IMR-90 (cell line): ENCODE measurements around the gene ABO. TPM values are rescaled to one million over a fixed set of nuclear protein-coding genes. Genes with fewer than 3 reads are reported as not detected.

Experiments used
- ATAC-seq: fragments of 200-7000 bp; cut with Tn5 transposase; 2 replicates; pipeline ENCODE4 v1.9.1; 2020; ENCODE audit warnings: low read depth, mild to moderate bottlenecking, moderate library complexity
- BruUV-seq: library from RNA; stranded (reverse); fragments of 400-500 nt; replicated peaks from 2 replicates; lab custom pipeline; 2021; lab: Mats Ljungman, UMichigan
- CTCF ChIA-PET: fragments of 300-600 bp; formaldehyde crosslinking; extraction: SDS; loops from one replicate; lab custom pipeline; 2021; ENCODE audit warnings: antibody characterized with exemption; lab: Yijun Ruan, JAX
- POLR2A ChIA-PET: fragments of 300-600 bp; sonication (Branson Sonifier 250); formaldehyde crosslinking; loops from one replicate; lab custom pipeline; 2022; ENCODE audit warnings: antibody characterized with exemption; ENCODE audit not compliant: unreplicated experiment; lab: Charles Lee
- DNase-seq: peaks from one replicate; pipeline ENCODE4 v3.0.0; 2013
- H2AFZ ChIP-seq: replicated peaks from 2 replicates; pipeline ENCODE3; 2013; ENCODE audit warnings: low read length, mild to moderate bottlenecking; ENCODE audit not compliant: poor library complexity
- H2AK5ac ChIP-seq: 2 replicates; pipeline ENCODE4 v1.6.1; 2013; ENCODE audit warnings: low read depth, low read length, inconsistent platforms
- H2AK9ac ChIP-seq: replicated peaks from 2 replicates; pipeline ENCODE3; 2013; ENCODE audit warnings: mild to moderate bottlenecking, low read depth, low read length, moderate library complexity; ENCODE audit not compliant: poor library complexity
- H2BK120ac ChIP-seq: 2 replicates; pipeline ENCODE4 v1.6.1; 2013; ENCODE audit warnings: low read depth, low read length, inconsistent platforms
- H2BK15ac ChIP-seq: 3 replicates; pipeline ENCODE4 v1.6.1; 2013; ENCODE audit warnings: low read depth, low read length, inconsistent platforms
- H2BK20ac ChIP-seq: 2 replicates; pipeline ENCODE4 v1.6.1; 2013; ENCODE audit warnings: low read depth, mild to moderate bottlenecking, inconsistent platforms, low read length, moderate library complexity
- H2BK5ac ChIP-seq: 2 replicates; pipeline ENCODE4 v1.6.1; 2013; ENCODE audit warnings: mild to moderate bottlenecking, low read depth, low read length, inconsistent platforms; ENCODE audit not compliant: poor library complexity, severe bottlenecking
- H3K14ac ChIP-seq: replicated peaks from 2 replicates; pipeline ENCODE4 v1.6.1; 2013; ENCODE audit warnings: low read depth, low read length, inconsistent platforms
- H3K18ac ChIP-seq: 2 replicates; pipeline ENCODE4 v1.6.1; 2013; ENCODE audit warnings: low read depth, low read length, control low read depth
- H3K23ac ChIP-seq: 2 replicates; pipeline ENCODE4 v1.6.1; 2013; ENCODE audit warnings: low read depth, low read length, inconsistent platforms
- H3K27ac ChIP-seq: 2 replicates; pipeline ENCODE4 v1.5.1; 2013; ENCODE audit warnings: mild to moderate bottlenecking, control low read depth, low read length; ENCODE audit not compliant: insufficient read depth
- H3K27me3 ChIP-seq: 2 replicates; pipeline ENCODE4 v1.6.1; 2013; ENCODE audit warnings: low read length; ENCODE audit not compliant: control insufficient read depth, insufficient read depth
- H3K36me3 ChIP-seq: 2 replicates; pipeline ENCODE4 v1.6.1; 2013; ENCODE audit warnings: low read length, mixed read lengths; ENCODE audit not compliant: control insufficient read depth, insufficient read depth
- H3K4ac ChIP-seq: 2 replicates; pipeline ENCODE4 v1.6.1; 2013; ENCODE audit warnings: low read depth, low read length, inconsistent platforms
- H3K4me1 ChIP-seq: 2 replicates; pipeline ENCODE4 v1.6.1; 2013; ENCODE audit warnings: low read length, mixed read lengths; ENCODE audit not compliant: control insufficient read depth, insufficient read depth
- H3K4me2 ChIP-seq: 2 replicates; pipeline ENCODE4 v1.6.1; 2013; ENCODE audit warnings: low read depth, mild to moderate bottlenecking, control low read depth, low read length, moderate library complexity
- H3K4me3 ChIP-seq: 2 replicates; pipeline ENCODE4 v1.5.1; 2013; ENCODE audit warnings: low read depth, mild to moderate bottlenecking, control low read depth, low read length, moderate library complexity; ENCODE audit not compliant: insufficient read depth
- H3K56ac ChIP-seq: 2 replicates; pipeline ENCODE4 v1.6.1; 2013; ENCODE audit warnings: low read length, inconsistent platforms; ENCODE audit not compliant: insufficient read depth; ENCODE audit errors: extremely low read depth
- H3K79me1 ChIP-seq, 2 experiments: 2 replicates each; pipeline ENCODE4 v1.6.1; 2013; ENCODE audit warnings: low read length in 2 of 2, inconsistent platforms in 1 of 2, low read depth in 1 of 2
- H3K9ac ChIP-seq: 2 replicates; pipeline ENCODE4 v1.6.1; 2013; ENCODE audit warnings: low read depth, low read length, control low read depth
- H3K9me1 ChIP-seq: 2 replicates; pipeline ENCODE4 v1.6.1; 2013; ENCODE audit warnings: low read length, inconsistent platforms; ENCODE audit not compliant: insufficient read depth
- H3K9me3 ChIP-seq: 2 replicates; pipeline ENCODE4 v1.6.1; 2013; ENCODE audit warnings: low read length; ENCODE audit not compliant: control insufficient read depth, insufficient read depth
- H4K20me1 ChIP-seq: 2 replicates; pipeline ENCODE4 v1.6.1; 2013; ENCODE audit warnings: low read length, inconsistent platforms; ENCODE audit not compliant: insufficient read depth
- H4K5ac ChIP-seq: 2 replicates; pipeline ENCODE4 v1.6.1; 2013; ENCODE audit warnings: mild to moderate bottlenecking, low read depth, low read length, control low read depth
- H4K8ac ChIP-seq, 2 experiments: 2 replicates each; pipeline ENCODE4 v1.6.1; 2013; ENCODE audit warnings: low read depth in 2 of 2, low read length in 2 of 2, control low read depth in 1 of 2, inconsistent platforms in 1 of 2
- H4K91ac ChIP-seq: 2 replicates; pipeline ENCODE4 v1.6.1; 2013; ENCODE audit warnings: low read depth, low read length, inconsistent platforms; ENCODE audit not compliant: insufficient read depth
- CEBPB ChIP-seq: IDR thresholded peaks from 2 replicates; pipeline ENCODE4 v1.6.1; 2012; ENCODE audit warnings: low read depth, low read length, improper control_type of control experiment
- CHD1 ChIP-seq: IDR thresholded peaks from 2 replicates; pipeline ENCODE4 v1.6.1; 2012; ENCODE audit warnings: low read depth, low read length, improper control_type of control experiment
- CTCF ChIP-seq: conservative IDR thresholded peaks from 2 replicates; pipeline ENCODE4 v1.5.1; 2012; ENCODE audit warnings: mild to moderate bottlenecking, low read depth, low read length, improper control_type of control experiment
- ELK1 ChIP-seq: fragments of 150-350 bp; IDR thresholded peaks from 2 replicates; pipeline ENCODE4 v1.6.1; 2016; ENCODE audit warnings: low read depth, mild to moderate bottlenecking, low read length, moderate library complexity, borderline replicate concordance
- FOS ChIP-seq: fragments of 150-350 bp; IDR thresholded peaks from 2 replicates; pipeline ENCODE4 v1.6.1; 2016; ENCODE audit warnings: low read depth, low read length
- MAFK ChIP-seq: IDR thresholded peaks from 2 replicates; pipeline ENCODE4 v1.6.1; 2012; ENCODE audit warnings: low read depth, low read length, improper control_type of control experiment
- MXI1 ChIP-seq: IDR thresholded peaks from 2 replicates; pipeline ENCODE4 v1.6.1; 2012; ENCODE audit warnings: low read depth, mild to moderate bottlenecking, low read length, moderate library complexity, borderline replicate concordance
- NFE2L2 ChIP-seq: fragments of 150-350 bp; IDR thresholded peaks from 2 replicates; pipeline ENCODE4 v1.6.1; 2016; ENCODE audit warnings: low read depth, mild to moderate bottlenecking, low read length
- POLR2A ChIP-seq: IDR thresholded peaks from 2 replicates; pipeline ENCODE4 v1.6.1; 2012; ENCODE audit warnings: mild to moderate bottlenecking, low read depth, low read length
- RAD21 ChIP-seq: IDR thresholded peaks from 2 replicates; pipeline ENCODE4 v1.6.1; 2012; ENCODE audit warnings: low read length, improper control_type of control experiment
- RCOR1 ChIP-seq: IDR thresholded peaks from 2 replicates; pipeline ENCODE4 v1.6.1; 2012; ENCODE audit warnings: mild to moderate bottlenecking, low read length, improper control_type of control experiment; ENCODE audit not compliant: insufficient replicate concordance
- RFX5 ChIP-seq: IDR thresholded peaks from 2 replicates; pipeline ENCODE4 v1.8.0; 2012; ENCODE audit warnings: low read depth, mild to moderate bottlenecking, low read length, moderate library complexity
- SMC3 ChIP-seq: fragments of 150-350 bp; IDR thresholded peaks from 2 replicates; pipeline ENCODE4 v1.6.1; 2016; ENCODE audit warnings: low read depth, mild to moderate bottlenecking, antibody characterized with exemption, low read length, moderate library complexity
- WGBS, 2 experiments: methylation state at CpG; one replicate each; pipeline versions ENCODE4 v1.1.5 to v1.1.7; 2013; ENCODE audit warnings: missing lambda C conversion rate in 2 of 2; ENCODE audit not compliant: insufficient read length in 1 of 2; ENCODE audit errors: extremely low coverage in 2 of 2; 5-methylcytosine and 5-hydroxymethylcytosine counted together
- dilution Hi-C: fragments of 300-500 bp; cut with HindIII; formaldehyde crosslinking; loops from one replicate; pipeline ENCODE4 v1.14.3; 2018; ENCODE audit warnings: low sequenced_read_pairs; ENCODE audit not compliant: unreplicated experiment
- in situ Hi-C: fragments of 300-500 bp; cut with MboI; formaldehyde crosslinking; loops from 3 replicates; pipeline ENCODE4 v1.14.3; 2019; ENCODE audit warnings: low sequenced_read_pairs, inconsistent platforms, mixed read lengths
- intact Hi-C: fragments of 100-400 bp; cut with micrococcal nuclease; formaldehyde crosslinking; loops from 2 replicates; pipeline ENCODE4 v1.10.0; 2022
- polyA plus RNA-seq, 3 experiments: library from polyadenylated mRNA; depleted of rRNA; stranded (reverse); fragments of >200 nt; gene quantifications; 2 replicates each; pipeline ENCODE4 v1.2.3, GENCODE V29; 2012; ENCODE audit warnings: low replicate concordance in 1 of 3
- total RNA-seq: library from RNA; depleted of rRNA; stranded (reverse); fragments of >200 nt; gene quantifications from 2 replicates; pipeline ENCODE4 v1.2.3, GENCODE V29; 2012

Gene ABO
- total and polyA plus RNA-seq, 2 of the 4 experiments (the other 2 are of a cell fraction), result not detected

- 69% methylated on average over 6 of the region's 14 CpGs; no CpG with 5 or more reads in 1 of the 2 experiments for WGBS, 2 experiments
- H3K4me1 ChIP-seq, result no peaks in the 10 kb centered on the region
- no peak for TF ChIP-seq RAD21
- no peak for TF ChIP-seq RFX5
- TF ChIP-seq CEBPB, result no peak
- TF ChIP-seq MXI1, result no peak
- TF ChIP-seq RCOR1, result no peak
- TF ChIP-seq CHD1, result no peak
- no peak for TF ChIP-seq FOS
- no peak for TF ChIP-seq SMC3
- no peak for TF ChIP-seq CTCF
- TF ChIP-seq NFE2L2, result no peak
- TF ChIP-seq POLR2A, result no peak
- no peak for TF ChIP-seq ELK1
- TF ChIP-seq MAFK, result no peak
- no peak overlapping the region for H2BK15ac ChIP-seq
- in situ Hi-C loops, result no loop called here
- no peak overlapping the region for H2AK5ac ChIP-seq
- no peak overlapping the region for H3K27ac ChIP-seq
- no peak overlapping the region for H2AFZ ChIP-seq
- BruUV-seq, result no TSS peak
- H4K5ac ChIP-seq, result no peak overlapping the region
- no peak overlapping the region for H2AK9ac ChIP-seq
- no peaks in the 10 kb centered on the region; the same call in 1 of the 2 replicates for H3K9me3 ChIP-seq
- intact Hi-C loops, result no loop called here
- H3K79me1 ChIP-seq, result no peaks in the 10 kb centered on the region
- no peak overlapping the region for H3K4ac ChIP-seq
- H3K56ac ChIP-seq, result no peak overlapping the region
- POLR2A ChIA-PET, result no interaction called here
- no peak overlapping the region for H2BK5ac ChIP-seq
- DNase-seq (no peak), ATAC-seq (no peak)
- peaks cover 32% of the 10 kb centered on the region for H3K27me3 ChIP-seq
- H3K9ac ChIP-seq, result no peak overlapping the region
- no peak overlapping the region for H2BK20ac ChIP-seq
- H3K4me2 ChIP-seq, result no peak overlapping the region
- no peak overlapping the region for H3K18ac ChIP-seq
- dilution Hi-C loops, result no loop called here
- H3K4me3 ChIP-seq, result no peak overlapping the region
- no peak overlapping the region for H2BK120ac ChIP-seq
- no peak overlapping the region for H4K91ac ChIP-seq
- no peaks in the 10 kb centered on the region for H3K36me3 ChIP-seq
- CTCF ChIA-PET, result no interaction called here
- no peaks in the 10 kb centered on the region for H3K9me1 ChIP-seq
- H3K23ac ChIP-seq, result no peak overlapping the region
- H4K20me1 ChIP-seq, result no peaks in the 10 kb centered on the region
- no peak overlapping the region for H3K14ac ChIP-seq
- H4K8ac ChIP-seq, result no peak overlapping the region
Measured at GRCh38 chr9:133207021-133207531, 67.9 kb downstream of the ABO start.
